NCI-H69 (cell line): ENCODE results near the gene FTSJ3.
A peak's percentile ranks its signal among the peaks of the same experiment; 100 is the strongest.
"Not testable (repeated sequence)": the region's sequence is repeated elsewhere in the genome, so short reads cannot be mapped to it uniquely, and the experiment has no call there.

Experiments used
- DNase-seq: peaks from one replicate; lab custom pipeline; 2025; lab: John Stamatoyannopoulos, UW

FTSJ3 gene

GRCh38 chr17:63827002-63827800 is at the start of gene FTSJ3, which contains the start of gene PSMC5:
TSS of gene FTSJ3 (minus strand) at chr17:63827663. CDS start at chr17:63826902, 761 bp downstream.
TSS of gene PSMC5 (plus strand) at chr17:63827431. CDS start at chr17:63827491, 60 bp downstream.
- DNase-seq = peak; percentile 97

GRCh38 chr17:63874693-63875092 is 47.2 kb upstream of the FTSJ3 start:
- not testable (repeated sequence) for DNase-seq

GRCh38 chr17:63874061-63874626 is 46.7 kb upstream of the FTSJ3 start:
- DNase-seq = not testable (repeated sequence)

GRCh38 chr17:63873577-63873976 is 46.1 kb upstream of the FTSJ3 start, which contains the start of gene CSH2:
TSS of gene CSH2 (minus strand) at chr17:63873677. CDS start at chr17:63873614, 63 bp downstream.
- not testable (repeated sequence) for DNase-seq

GRCh38 chr17:63871646-63872365 is 44.3 kb upstream of the FTSJ3 start:
- not testable (repeated sequence) for DNase-seq

GRCh38 chr17:63870292-63870665 is 42.8 kb upstream of the FTSJ3 start:
- not testable (repeated sequence) for DNase-seq

- not testable (repeated sequence) for DNase-seq
Observed at GRCh38 chr17:63869491-63870291, 42.2 kb upstream of the FTSJ3 start.

GRCh38 chr17:63866625-63867024 is 39.2 kb upstream of the FTSJ3 start:
- DNase-seq = not testable (repeated sequence)

GRCh38 chr17:63859257-63859656 is 31.8 kb upstream of the FTSJ3 start:
- DNase-seq = no peak

GRCh38 chr17:63856425-63856824 is 29.0 kb upstream of the FTSJ3 start:
- DNase-seq = not testable (repeated sequence)

GRCh38 chr17:63855185-63855584 is 27.7 kb upstream of the FTSJ3 start:
- DNase-seq = no peak

GRCh38 chr17:63854709-63855108 is 27.2 kb upstream of the FTSJ3 start:
- no peak for DNase-seq

- no peak for DNase-seq
Observed at GRCh38 chr17:63853260-63853659, 25.8 kb upstream of the FTSJ3 start.

- no peak for DNase-seq
Observed at GRCh38 chr17:63850401-63850800, 22.9 kb upstream of the FTSJ3 start.

- peak; percentile 46 for DNase-seq
Observed at GRCh38 chr17:63848834-63849689, 21.6 kb upstream of the FTSJ3 start.

GRCh38 chr17:63847525-63848249 is 20.2 kb upstream of the FTSJ3 start:
- DNase-seq = no peak

GRCh38 chr17:63845509-63845908 is 18.0 kb upstream of the FTSJ3 start:
- DNase-seq = no peak

GRCh38 chr17:63843910-63844677 is 16.6 kb upstream of the FTSJ3 start:
- DNase-seq = no peak

- DNase-seq = peak; percentile 70
Observed at GRCh38 chr17:63843387-63843888, 16.0 kb upstream of the FTSJ3 start.
